Spinal cord (tissue), 4 donors: ENCODE measurements around the gene PLA2G2D. TPM values are rescaled to one million over a fixed set of nuclear protein-coding genes. Genes with fewer than 3 reads are reported as not detected.

Source experiments
- polyA plus RNA-seq, 2 donors: library from polyadenylated mRNA; unstranded; fragments of 120-200 nt; gene quantifications; one replicate each; pipeline ENCODE4 v1.2.1, GENCODE V29; 2013; ENCODE audit not compliant: insufficient read length in 2 of 2
- total RNA-seq, 2 donors: library from RNA; depleted of rRNA in 1 of 2; stranded (reverse); fragments of 120-200 nt in 1 of 2; fragments of >200 nt in 1 of 2; gene quantifications; one replicate each; pipeline versions ENCODE4 v1.2.3 to v1.2.4, GENCODE V29; 2013 to 2014

The PLA2G2D gene
- total and polyA plus RNA-seq, 4 donors, result 0.10 to 0.18 TPM; not detected in 2

Other genes with a start within 250 kb of the PLA2G2D start
- gene OTUD3, start 237.1 kb downstream of the PLA2G2D start, total RNA-seq, result 10 to 100 TPM; 11.8 TPM
- 10 to 100 TPM; 11.6 to 36.1 TPM for gene OTUD3, start 237.1 kb downstream of the PLA2G2D start, polyA plus RNA-seq
- not detected for gene PLA2G2E, start 195.9 kb downstream of the PLA2G2D start, total RNA-seq
- not detected for gene PLA2G2E, start 195.9 kb downstream of the PLA2G2D start, polyA plus RNA-seq
- under 1 TPM in 1 of 2 donors, not detected in 1; 0.40 TPM for gene PLA2G2A, start 139.9 kb downstream of the PLA2G2D start, total RNA-seq
- gene PLA2G2A, start 139.9 kb downstream of the PLA2G2D start, polyA plus RNA-seq, result under 1 TPM in 1 of 2 donors, not detected in 1; 0.20 TPM
- gene PLA2G5, start 49.3 kb downstream of the PLA2G2D start, total RNA-seq, result 1 to 10 TPM; 1.9 to 2.1 TPM
- 1 to 10 TPM; 3.0 to 3.2 TPM for gene PLA2G5, start 49.3 kb downstream of the PLA2G2D start, polyA plus RNA-seq
- not detected for gene PLA2G2F, start 19.8 kb upstream of the PLA2G2D start, total RNA-seq
- gene PLA2G2F, start 19.8 kb upstream of the PLA2G2D start, polyA plus RNA-seq, result not detected
- 1 to 10 TPM; 4.2 to 9.8 TPM for gene UBXN10, start 66.6 kb upstream of the PLA2G2D start, total RNA-seq
- gene UBXN10, start 66.6 kb upstream of the PLA2G2D start, polyA plus RNA-seq, result 1 to 10 TPM; 3.9 to 6.2 TPM
- gene PLA2G2C, start 67.0 kb upstream of the PLA2G2D start, total RNA-seq, result not detected
- under 1 TPM; 0.08 to 0.40 TPM for gene PLA2G2C, start 67.0 kb upstream of the PLA2G2D start, polyA plus RNA-seq
- gene VWA5B1, start 171.3 kb upstream of the PLA2G2D start, total RNA-seq, result 10 to 100 TPM in 1 of 2 donors, 1 to 10 TPM in 1; 2.2 to 10.4 TPM
- 1 to 10 TPM; 4.5 to 6.1 TPM for gene VWA5B1, start 171.3 kb upstream of the PLA2G2D start, polyA plus RNA-seq